Stimulated activated naive CD4-positive, alpha-beta T cell treated with Interleukin-2 at 50 U/mL for 16 hours (primary cell): Measurements from ENCODE around the gene SPECC1L.

Experiments
- DNase-seq: peaks from one replicate; lab custom pipeline; 2025; lab: John Stamatoyannopoulos, UW

The SPECC1L gene

GRCh38 chr22:24325105-24325757 is 54.6 kb downstream of the SPECC1L start:
- no peak for DNase-seq

GRCh38 chr22:24326266-24326665 is 55.6 kb downstream of the SPECC1L start:
- no peak for DNase-seq

- DNase-seq: no peak
Measured at GRCh38 chr22:24327832-24328231, 57.2 kb downstream of the SPECC1L start.

- no peak for DNase-seq
Measured at GRCh38 chr22:24329453-24329852, 58.8 kb downstream of the SPECC1L start.

- no peak for DNase-seq
Measured at GRCh38 chr22:24330636-24331035, 60.0 kb downstream of the SPECC1L start.

- DNase-seq: no peak
Measured at GRCh38 chr22:24331468-24332440, 61.1 kb downstream of the SPECC1L start.

- no peak for DNase-seq
Measured at GRCh38 chr22:24333301-24333700, 62.7 kb downstream of the SPECC1L start.

GRCh38 chr22:24335496-24335895 is 64.9 kb downstream of the SPECC1L start:
- no peak for DNase-seq

GRCh38 chr22:24337894-24338645 is 67.4 kb downstream of the SPECC1L start:
- no peak for DNase-seq

- DNase-seq: no peak
Measured at GRCh38 chr22:24338726-24339451, 68.3 kb downstream of the SPECC1L start.

- DNase-seq: no peak
Measured at GRCh38 chr22:24339452-24339747, 68.8 kb downstream of the SPECC1L start.

GRCh38 chr22:24341627-24342026 is 71.0 kb downstream of the SPECC1L start:
- DNase-seq: no peak

GRCh38 chr22:24350627-24351026 is 80.0 kb downstream of the SPECC1L start:
- DNase-seq: no peak

GRCh38 chr22:24353121-24353520 is 82.5 kb downstream of the SPECC1L start:
- DNase-seq: no peak

GRCh38 chr22:24355574-24355973 is 84.9 kb downstream of the SPECC1L start:
- no peak for DNase-seq

- no peak for DNase-seq
Measured at GRCh38 chr22:24357547-24357946, 86.9 kb downstream of the SPECC1L start.

GRCh38 chr22:24358105-24358836 is 87.6 kb downstream of the SPECC1L start:
- no peak for DNase-seq

GRCh38 chr22:24359452-24360120 is 89.0 kb downstream of the SPECC1L start:
- DNase-seq: no peak

GRCh38 chr22:24361976-24362646 is 91.5 kb downstream of the SPECC1L start:
- no peak for DNase-seq

GRCh38 chr22:24363243-24363642 is 92.6 kb downstream of the SPECC1L start:
- no peak for DNase-seq
